PC-3 (cell line): ENCODE results near the gene APPBP2. TPM values are rescaled to one million over a fixed set of nuclear protein-coding genes. Genes with fewer than 3 reads are reported as not detected.
A peak's percentile ranks its signal among the peaks of the same experiment; 100 is the strongest.

Source experiments
- ATAC-seq: fragments of 200-7000 bp; cut with Tn5 transposase; 2 replicates; pipeline ENCODE4 v1.9.1; 2020; ENCODE audit warnings: mild to moderate bottlenecking, moderate library complexity
- BruUV-seq: library from RNA; stranded (reverse); fragments of 400-500 nt; replicated peaks from 2 replicates; lab custom pipeline; 2021; lab: Mats Ljungman, UMichigan
- CTCF ChIA-PET: fragments of 300-600 bp; sonication (Branson Sonifier 250); formaldehyde crosslinking; loops from one replicate; lab custom pipeline; 2022; ENCODE audit warnings: antibody characterized with exemption; lab: Charles Lee
- POLR2A ChIA-PET: fragments of 300-600 bp; sonication (Branson Sonifier 250); formaldehyde crosslinking; loops from one replicate; lab custom pipeline; 2022; ENCODE audit warnings: antibody characterized with exemption; ENCODE audit not compliant: unreplicated experiment; lab: Charles Lee
- DNase-seq: peaks from one replicate; pipeline ENCODE4 v3.0.0-alpha.2; 2015
- H2AFZ ChIP-seq: fragments of 300-600 bp; sonication (generic); 2 replicates; pipeline ENCODE4 v1.6.0; 2016; ENCODE audit warnings: antibody characterized with exemption, low read length
- H3F3A ChIP-seq: fragments of 300-600 bp; sonication (generic); one replicate; pipeline ENCODE4 v1.6.0; 2017; ENCODE audit warnings: antibody characterized with exemption, low read length, control low read depth, mild to moderate bottlenecking; ENCODE audit not compliant: unreplicated experiment
- H3K27ac ChIP-seq: fragments of 300-600 bp; sonication (generic); 2 replicates; pipeline ENCODE4 v1.5.1; 2016; ENCODE audit warnings: mild to moderate bottlenecking, low read length
- H3K27me3 ChIP-seq: fragments of 300-600 bp; sonication (generic); 2 replicates; pipeline ENCODE4 v1.6.1; 2016; ENCODE audit warnings: low read length, mixed read lengths
- H3K36me3 ChIP-seq: fragments of 300-600 bp; sonication (generic); 2 replicates; pipeline ENCODE4 v1.6.1; 2016; ENCODE audit warnings: low read depth, mixed run types, low read length, mixed read lengths
- H3K4me1 ChIP-seq: fragments of 300-600 bp; sonication (generic); 2 replicates; pipeline ENCODE4 v1.5.1; 2016; ENCODE audit warnings: low read length; ENCODE audit not compliant: insufficient read depth
- H3K4me2 ChIP-seq: fragments of 300-600 bp; sonication (generic); 2 replicates; pipeline ENCODE4 v1.6.0; 2016; ENCODE audit warnings: low read length
- H3K4me3 ChIP-seq: fragments of 300-600 bp; sonication (generic); 2 replicates; pipeline ENCODE4 v1.5.1; 2016; ENCODE audit warnings: mild to moderate bottlenecking, low read length, mixed read lengths
- H3K79me2 ChIP-seq: fragments of 300-600 bp; sonication (generic); 2 replicates; pipeline ENCODE4 v1.6.1; 2017; ENCODE audit warnings: low read length, mixed read lengths
- H3K9ac ChIP-seq: fragments of 300-600 bp; sonication (generic); 2 replicates; pipeline ENCODE4 v1.6.0; 2016; ENCODE audit warnings: mild to moderate bottlenecking, low read length
- H3K9me2 ChIP-seq: fragments of 300-600 bp; sonication (generic); replicated peaks from 2 replicates; pipeline ENCODE4 v1.6.1; 2016; ENCODE audit warnings: mixed run types, low read length, mixed read lengths
- H3K9me3 ChIP-seq: fragments of 300-600 bp; sonication (generic); 2 replicates; pipeline ENCODE4 v1.6.1; 2016; ENCODE audit warnings: low read length, mixed read lengths
- H4K20me1 ChIP-seq: fragments of 300-600 bp; sonication (generic); 2 replicates; pipeline ENCODE4 v1.6.1; 2016; ENCODE audit warnings: low read length, mixed read lengths
- CTCF ChIP-seq: fragments of 300-600 bp; sonication (generic); conservative IDR thresholded peaks from 2 replicates; pipeline ENCODE4 v1.5.1; 2017; ENCODE audit warnings: antibody characterized with exemption, low read depth, mild to moderate bottlenecking, low read length
- EZH2 ChIP-seq: fragments of 300-600 bp; sonication (generic); IDR thresholded peaks from one replicate; pipeline ENCODE4 v1.6.1; 2017; ENCODE audit warnings: antibody characterized with exemption, mild to moderate bottlenecking, low read length; ENCODE audit not compliant: unreplicated experiment
- EZH2phosphoT487 ChIP-seq: fragments of 300-600 bp; sonication (generic); IDR thresholded peaks from 2 replicates; pipeline ENCODE4 v1.6.1; 2018; ENCODE audit warnings: mild to moderate bottlenecking, antibody characterized with exemption, low read length, borderline replicate concordance
- intact Hi-C: fragments of 100-400 bp; cut with micrococcal nuclease; formaldehyde crosslinking; loops from 2 replicates; pipeline ENCODE4 v1.9.0; 2023
- total RNA-seq: library from RNA; depleted of rRNA; stranded (reverse); fragments of >200 nt; gene quantifications from 2 replicates; pipeline ENCODE4 v1.2.3, GENCODE V29; 2014

The APPBP2 gene
- total RNA-seq, 1 experiment from 2014 or later, result 17.1 TPM

- ChIA-PET POLR2A (no interaction called here), CTCF (no interaction called here)
- TF ChIP-seq EZH2phosphoT487, result no peak
- no peak for TF ChIP-seq EZH2
- TF ChIP-seq CTCF, result no peak
- H3K4me3 ChIP-seq, result no peak overlapping the region
- DNase-seq (no peak), ATAC-seq (no peak)
- no peaks in the 10 kb centered on the region for H3K79me2 ChIP-seq
- H3K27me3 ChIP-seq, result no peaks in the 10 kb centered on the region
- no peak overlapping the region for H3K9ac ChIP-seq
- no peak overlapping the region for H3K4me2 ChIP-seq
- H3K27ac ChIP-seq, result no peak overlapping the region
- BruUV-seq, result no TSS peak
- H3K9me3 ChIP-seq, result no peaks in the 10 kb centered on the region
- no peak overlapping the region for H2AFZ ChIP-seq
- H3F3A ChIP-seq, result no peaks in the 10 kb centered on the region
- intact Hi-C loops, result no loop called here
- H4K20me1 ChIP-seq, result no peaks in the 10 kb centered on the region
- H3K36me3 ChIP-seq, result no peaks in the 10 kb centered on the region
- no peaks in the 10 kb centered on the region for H3K4me1 ChIP-seq
- no peaks in the 10 kb centered on the region for H3K9me2 ChIP-seq
These were observed 22.9 kb upstream of the APPBP2 start for GRCh38 chr17:60548990-60549389.

- no peaks in the 10 kb centered on the region for H3K27me3 ChIP-seq
- ATAC-seq, result no peak
- no peak overlapping the region for H3K9ac ChIP-seq
- TF ChIP-seq EZH2phosphoT487, result no peak
- no peak for TF ChIP-seq CTCF
- no peak for TF ChIP-seq EZH2
- no peaks in the 10 kb centered on the region for H3K36me3 ChIP-seq
- BruUV-seq, result no TSS peak
- no peaks in the 10 kb centered on the region for H3K9me2 ChIP-seq
- H3K79me2 ChIP-seq, result no peaks in the 10 kb centered on the region
- no peak for DNase-seq
- H3K27ac ChIP-seq, result no peak overlapping the region
- no peaks in the 10 kb centered on the region for H4K20me1 ChIP-seq
- H2AFZ ChIP-seq, result no peak overlapping the region
- no peak overlapping the region for H3K4me3 ChIP-seq
- no peaks in the 10 kb centered on the region for H3F3A ChIP-seq
- intact Hi-C loops, result no loop called here
- no peaks in the 10 kb centered on the region for H3K9me3 ChIP-seq
- ChIA-PET POLR2A (no interaction called here), CTCF (no interaction called here)
- no peaks in the 10 kb centered on the region for H3K4me1 ChIP-seq
- H3K4me2 ChIP-seq, result no peak overlapping the region
These were observed 19.6 kb upstream of the APPBP2 start for GRCh38 chr17:60545465-60546191.

- no peaks in the 10 kb centered on the region for H3K27me3 ChIP-seq
- ATAC-seq, result peak; percentile 90
- no peaks in the 10 kb centered on the region for H3K4me1 ChIP-seq
- H3K79me2 ChIP-seq, result no peaks in the 10 kb centered on the region
- no peaks in the 10 kb centered on the region for H3K9me2 ChIP-seq
- peak; percentile 25 for DNase-seq
- no peak overlapping the region for H3K4me2 ChIP-seq
- no peak overlapping the region for H2AFZ ChIP-seq
- H3K27ac ChIP-seq, result no peak overlapping the region
- CTCF ChIA-PET, result no interaction called here
- no peaks in the 10 kb centered on the region for H3K9me3 ChIP-seq
- no peaks in the 10 kb centered on the region for H3F3A ChIP-seq
- no peak for TF ChIP-seq EZH2phosphoT487
- no peak for TF ChIP-seq CTCF
- TF ChIP-seq EZH2, result no peak
- intact Hi-C loops, result no loop called here
- H3K4me3 ChIP-seq, result no peak overlapping the region
- H4K20me1 ChIP-seq, result no peaks in the 10 kb centered on the region
- no TSS peak for BruUV-seq
- no peak overlapping the region for H3K9ac ChIP-seq
- no peaks in the 10 kb centered on the region for H3K36me3 ChIP-seq
- POLR2A ChIA-PET, result no interaction called here
These were observed 16.0 kb upstream of the APPBP2 start for GRCh38 chr17:60542071-60542470.
